ENCODE results near the gene LAMA4.
A peak's percentile ranks its signal among the peaks of the same experiment; 100 is the strongest.

Gene LAMA4

GRCh38 chr6:112275365-112275764, 21.0 kb upstream of the LAMA4 start:
- no peak for DNase-seq

- no peak for DNase-seq
Observed at GRCh38 chr6:112274774-112275173, 20.4 kb upstream of the LAMA4 start.

- DNase-seq, result no peak
Observed at GRCh38 chr6:112272799-112273198, 18.4 kb upstream of the LAMA4 start.

GRCh38 chr6:112270756-112271155, 16.4 kb upstream of the LAMA4 start:
- DNase-seq, result no peak

- DNase-seq, result no peak
Observed at GRCh38 chr6:112269979-112270566, 15.7 kb upstream of the LAMA4 start.

- DNase-seq, result no peak
Observed at GRCh38 chr6:112269114-112269513, 14.7 kb upstream of the LAMA4 start.

GRCh38 chr6:112268654-112269053, 14.3 kb upstream of the LAMA4 start:
- no peak for DNase-seq

- no peak for DNase-seq
Observed at GRCh38 chr6:112268019-112268418, 13.7 kb upstream of the LAMA4 start.

GRCh38 chr6:112266331-112266730, 12.0 kb upstream of the LAMA4 start:
- DNase-seq, result no peak

GRCh38 chr6:112259337-112259675, 4.9 kb upstream of the LAMA4 start:
- no peak for DNase-seq

- DNase-seq, result no peak
Observed at GRCh38 chr6:112258642-112259336, 4.4 kb upstream of the LAMA4 start.

- DNase-seq, result no peak
Observed at GRCh38 chr6:112257178-112257855, 3.0 kb upstream of the LAMA4 start.

GRCh38 chr6:112254921-112255320, 554 bp upstream of the LAMA4 start:
- no peak for DNase-seq

GRCh38 chr6:112253498-112253840, 898 bp downstream of the LAMA4 start:
- DNase-seq, result peak; percentile 51

GRCh38 chr6:112252571-112253497, 1.5 kb downstream of the LAMA4 start:
- peak; percentile 34 for DNase-seq

GRCh38 chr6:112251171-112251875, 3.0 kb downstream of the LAMA4 start:
- no peak for DNase-seq

- DNase-seq, result no peak
Observed at GRCh38 chr6:112249489-112249888, 4.9 kb downstream of the LAMA4 start.

GRCh38 chr6:112247275-112247674, 7.1 kb downstream of the LAMA4 start:
- no peak for DNase-seq

- DNase-seq, result no peak
Observed at GRCh38 chr6:112245511-112246203, 8.7 kb downstream of the LAMA4 start.

GRCh38 chr6:112243861-112244827, 10.2 kb downstream of the LAMA4 start:
- DNase-seq, result no peak

Data from NCI-H2029 treated with DMSO at 0.1 percent for 48 hours (cell line).